BE2C (cell line): ENCODE measurements around the gene ANKRD11.
"Not testable (repeated sequence)": the region's sequence is repeated elsewhere in the genome, so short reads cannot be mapped to it uniquely, and the experiment has no call there.

Experiments
- DNase-seq: peaks from one replicate; pipeline ENCODE4 v3.0.0-alpha.2; 2020
- H3K27me3 ChIP-seq: fragments of 250-450 bp; sonication (Bioruptor Pico); 2 replicates; pipeline ENCODE4 v1.5.1; 2020; ENCODE audit warnings: mild to moderate bottlenecking
- H3K36me3 ChIP-seq: fragments of 250-450 bp; sonication (Bioruptor Pico); 2 replicates; pipeline ENCODE4 v1.5.1; 2020; ENCODE audit warnings: mild to moderate bottlenecking
- H3K4me1 ChIP-seq: fragments of 250-450 bp; sonication (Bioruptor Pico); 2 replicates; pipeline ENCODE4 v1.5.1; 2020
- H3K4me3 ChIP-seq: 2 replicates; pipeline ENCODE4 v1.5.1; 2011; ENCODE audit warnings: low read depth, low read length
- H3K9me3 ChIP-seq: fragments of 250-450 bp; sonication (Bioruptor Pico); 2 replicates; pipeline ENCODE4 v1.5.1; 2020
- TF ChIP-seq, protein P1 (sequence below): IDR thresholded peaks from 2 replicates; pipeline ENCODE4 v1.5.1; 2012; ENCODE audit warnings: mild to moderate bottlenecking, low read depth, low read length

The ANKRD11 gene

DNA sequence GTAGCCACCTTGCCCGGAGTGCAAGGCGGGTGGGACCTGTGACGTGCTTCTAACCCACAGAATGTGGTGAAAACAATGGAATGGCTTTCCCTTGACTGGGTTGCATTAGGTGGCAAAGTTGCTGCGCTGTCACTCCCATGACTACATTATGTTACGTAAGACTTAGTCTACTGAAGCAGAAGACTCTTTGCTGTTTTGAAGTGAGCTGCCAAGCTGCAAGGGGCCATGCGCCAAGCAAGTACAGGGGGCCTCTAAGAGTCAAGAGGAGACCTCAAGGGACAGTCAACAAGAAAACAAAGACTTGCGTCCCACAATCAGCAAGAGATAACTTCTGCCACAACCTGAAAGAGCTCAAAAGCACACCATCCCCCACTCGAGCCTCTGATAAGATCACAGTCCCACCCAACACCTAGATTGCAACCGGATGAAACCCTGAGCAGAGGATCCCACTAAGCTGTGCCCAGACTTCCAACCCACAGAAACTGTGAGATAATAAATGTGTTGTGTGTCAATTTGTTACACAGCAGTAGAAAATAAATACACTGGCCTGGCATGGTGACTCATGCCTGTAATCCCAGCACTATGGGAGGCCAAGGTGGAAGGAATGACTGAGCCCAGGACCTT lies 16.5 kb downstream of the ANKRD11 start:
- H3K4me1 ChIP-seq, result peaks cover 7% of the 10 kb centered on the region
- DNase-seq, result no peak
- no peak overlapping the region for H3K4me3 ChIP-seq

DNA sequence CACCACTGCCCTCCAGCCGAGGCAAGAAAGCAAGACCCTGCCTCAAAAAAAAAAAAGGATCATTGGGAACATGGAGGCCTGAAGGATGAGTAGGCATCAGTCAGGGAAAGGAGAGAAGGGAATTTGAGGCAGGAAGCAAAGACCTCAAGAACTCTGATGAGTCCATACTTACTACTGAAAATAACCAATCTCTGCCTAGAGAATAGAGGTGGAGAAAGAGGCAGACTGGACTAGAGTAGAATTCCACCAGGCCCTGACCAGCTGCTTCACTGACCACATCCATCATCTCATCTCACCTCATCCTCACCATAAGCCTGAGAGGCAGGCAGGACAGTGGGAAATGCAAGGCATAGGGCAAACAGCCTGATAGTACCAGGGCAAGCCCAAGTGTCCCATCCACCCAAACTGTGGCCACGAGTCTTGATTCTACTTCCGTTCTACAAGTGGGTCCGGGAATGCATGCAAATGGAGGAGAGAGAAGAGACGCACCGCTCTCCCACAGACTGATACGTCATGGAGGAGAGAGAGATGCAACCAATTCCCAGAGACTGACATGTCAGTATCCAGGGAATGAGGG lies 17.1 kb downstream of the ANKRD11 start:
- H3K9me3 ChIP-seq, result no peaks in the 10 kb centered on the region; the same call in 1 of the 2 replicates
- no peak for DNase-seq
- peaks cover 7% of the 10 kb centered on the region; the same call in 1 of the 2 replicates for H3K4me1 ChIP-seq
- H3K4me3 ChIP-seq, result no peak overlapping the region
- H3K27me3 ChIP-seq, result no peaks in the 10 kb centered on the region
- no peaks in the 10 kb centered on the region; the same call in none of the 2 replicates for H3K36me3 ChIP-seq
- TF ChIP-seq, protein P1, sequence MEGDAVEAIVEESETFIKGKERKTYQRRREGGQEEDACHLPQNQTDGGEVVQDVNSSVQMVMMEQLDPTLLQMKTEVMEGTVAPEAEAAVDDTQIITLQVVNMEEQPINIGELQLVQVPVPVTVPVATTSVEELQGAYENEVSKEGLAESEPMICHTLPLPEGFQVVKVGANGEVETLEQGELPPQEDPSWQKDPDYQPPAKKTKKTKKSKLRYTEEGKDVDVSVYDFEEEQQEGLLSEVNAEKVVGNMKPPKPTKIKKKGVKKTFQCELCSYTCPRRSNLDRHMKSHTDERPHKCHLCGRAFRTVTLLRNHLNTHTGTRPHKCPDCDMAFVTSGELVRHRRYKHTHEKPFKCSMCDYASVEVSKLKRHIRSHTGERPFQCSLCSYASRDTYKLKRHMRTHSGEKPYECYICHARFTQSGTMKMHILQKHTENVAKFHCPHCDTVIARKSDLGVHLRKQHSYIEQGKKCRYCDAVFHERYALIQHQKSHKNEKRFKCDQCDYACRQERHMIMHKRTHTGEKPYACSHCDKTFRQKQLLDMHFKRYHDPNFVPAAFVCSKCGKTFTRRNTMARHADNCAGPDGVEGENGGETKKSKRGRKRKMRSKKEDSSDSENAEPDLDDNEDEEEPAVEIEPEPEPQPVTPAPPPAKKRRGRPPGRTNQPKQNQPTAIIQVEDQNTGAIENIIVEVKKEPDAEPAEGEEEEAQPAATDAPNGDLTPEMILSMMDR, result no peak

More for the DNA sequence above, 16.5 kb downstream of the ANKRD11 start:
- TF ChIP-seq, protein P1, result no peak
- no peaks in the 10 kb centered on the region; the same call in 1 of the 2 replicates for H3K9me3 ChIP-seq
- H3K36me3 ChIP-seq, result no peaks in the 10 kb centered on the region; the same call in 1 of the 2 replicates
- no peaks in the 10 kb centered on the region for H3K27me3 ChIP-seq

DNA sequence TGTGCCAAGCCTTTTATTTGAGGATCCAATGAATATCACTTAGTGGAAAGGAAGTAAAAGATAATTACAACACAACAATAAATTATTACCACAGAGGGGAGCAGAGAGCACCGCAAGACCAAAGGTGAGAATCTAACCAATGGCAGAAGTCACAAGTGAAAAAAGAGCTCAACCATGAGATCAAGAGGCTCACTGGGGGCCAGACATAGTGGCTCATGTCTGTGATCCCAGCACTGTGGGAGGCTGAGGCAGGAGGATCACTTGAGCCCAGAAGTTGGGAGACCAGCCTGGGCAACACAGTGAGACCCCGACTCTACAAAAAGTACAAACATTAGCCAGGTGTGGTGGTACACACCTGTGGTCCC lies 17.7 kb downstream of the ANKRD11 start:
- Histone ChIP-seq H3K4me1 (peaks cover 7% of the 10 kb centered on the region; the same call in 1 of the 2 replicates), H3K27me3 (no peaks in the 10 kb centered on the region), H3K36me3 (peaks cover 3% of the 10 kb centered on the region), H3K9me3 (no peaks in the 10 kb centered on the region; the same call in 1 of the 2 replicates), H3K4me3 (no peak overlapping the region)
- TF ChIP-seq, protein P1, result no peak
- DNase-seq, result no peak

DNA sequence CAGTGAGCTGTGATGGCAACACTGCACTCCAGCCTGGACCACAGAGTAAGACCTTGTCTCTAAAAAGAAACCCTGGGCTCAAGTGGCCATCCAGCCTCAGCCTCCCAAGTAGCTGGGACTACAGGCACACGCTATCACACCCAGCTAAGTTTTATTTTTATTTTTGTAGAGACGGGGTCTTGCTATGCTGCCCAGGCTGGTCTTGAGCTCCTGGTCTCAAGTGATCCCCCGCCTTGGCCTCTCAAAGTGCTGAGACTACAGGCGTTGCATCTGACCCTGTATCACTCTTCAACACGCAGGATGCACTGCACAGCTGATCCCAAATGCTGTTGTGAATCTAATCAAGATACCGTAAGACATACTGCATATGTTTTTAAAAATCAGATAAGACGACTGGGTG lies 23.0 kb downstream of the ANKRD11 start:
- Histone ChIP-seq H3K9me3 (no peaks in the 10 kb centered on the region), H3K4me3 (no peak overlapping the region), H3K4me1 (peaks cover 4% of the 10 kb centered on the region; the same call in 1 of the 2 replicates), H3K27me3 (no peaks in the 10 kb centered on the region), H3K36me3 (peaks cover 7% of the 10 kb centered on the region)
- no peak for DNase-seq
- TF ChIP-seq, protein P1, result no peak

DNA sequence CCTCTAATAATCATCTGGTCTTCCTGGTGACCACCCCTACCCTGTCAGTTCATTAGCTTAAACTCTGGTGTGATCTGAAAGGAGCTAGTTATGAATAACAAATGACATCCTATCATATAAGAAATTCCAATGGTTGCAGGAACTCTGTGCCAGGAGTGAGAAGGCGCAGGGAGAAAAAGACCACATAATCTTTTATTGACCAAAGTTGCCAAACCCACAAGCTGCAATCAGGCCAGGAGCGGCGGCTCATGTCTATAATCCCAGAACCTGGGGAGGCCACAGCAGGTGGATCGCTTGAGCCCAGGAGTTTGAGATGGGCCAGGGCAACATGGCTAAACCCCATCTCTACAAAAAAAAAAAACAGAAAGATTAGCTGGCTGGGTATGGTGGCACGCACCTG lies 23.4 kb downstream of the ANKRD11 start:
- Histone ChIP-seq H3K27me3 (no peaks in the 10 kb centered on the region), H3K4me3 (no peak overlapping the region), H3K9me3 (no peaks in the 10 kb centered on the region), H3K4me1 (peaks cover 2% of the 10 kb centered on the region; the same call in 1 of the 2 replicates), H3K36me3 (peaks cover 7% of the 10 kb centered on the region)
- TF ChIP-seq, protein P1, result no peak
- DNase-seq, result no peak

DNA sequence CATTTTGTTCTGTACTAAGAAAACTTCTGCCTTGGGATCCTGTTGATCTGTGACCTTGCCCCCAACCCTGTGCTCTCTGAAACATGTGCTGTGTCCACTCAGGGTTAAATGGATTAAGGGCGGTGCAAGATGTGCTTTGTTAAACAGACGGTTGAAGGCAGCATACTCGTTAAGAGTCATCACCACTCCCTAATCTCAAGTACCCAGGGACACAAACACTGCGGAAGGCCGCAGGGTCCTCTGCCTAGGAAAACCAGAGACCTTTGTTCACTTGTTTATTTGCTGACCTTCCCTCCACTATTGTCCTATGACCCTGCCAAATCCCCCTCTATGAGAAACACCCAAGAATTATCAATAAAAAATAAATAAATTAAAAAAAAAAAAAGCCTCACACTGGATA lies 27.0 kb downstream of the ANKRD11 start:
- H3K4me1 ChIP-seq, H3K4me3 ChIP-seq, H3K36me3 ChIP-seq, H3K27me3 ChIP-seq, DNase-seq, H3K9me3 ChIP-seq: not testable (repeated sequence)

DNA sequence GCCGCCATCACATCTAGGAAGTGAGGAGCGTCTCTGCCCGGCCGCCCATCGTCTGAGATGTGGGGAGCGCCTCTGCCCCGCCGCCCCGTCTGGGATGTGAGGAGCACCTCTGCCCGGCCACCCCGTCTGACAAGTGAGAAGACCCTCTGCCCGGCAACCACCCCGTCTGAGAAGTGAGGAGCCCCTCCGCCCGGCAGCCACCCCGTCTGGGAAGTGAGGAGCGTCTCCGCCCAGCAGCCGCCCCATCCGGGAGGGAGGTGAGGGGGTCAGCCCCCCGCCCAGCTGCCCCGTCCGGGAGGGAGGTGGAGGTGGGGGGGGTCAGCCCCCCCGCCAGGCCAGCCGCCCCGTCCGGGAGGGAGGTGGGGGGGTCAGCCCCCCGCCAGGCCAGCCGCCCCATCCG lies 27.7 kb downstream of the ANKRD11 start:
- H3K27me3 ChIP-seq, H3K4me1 ChIP-seq, DNase-seq, H3K36me3 ChIP-seq, H3K9me3 ChIP-seq, H3K4me3 ChIP-seq: not testable (repeated sequence)

DNA sequence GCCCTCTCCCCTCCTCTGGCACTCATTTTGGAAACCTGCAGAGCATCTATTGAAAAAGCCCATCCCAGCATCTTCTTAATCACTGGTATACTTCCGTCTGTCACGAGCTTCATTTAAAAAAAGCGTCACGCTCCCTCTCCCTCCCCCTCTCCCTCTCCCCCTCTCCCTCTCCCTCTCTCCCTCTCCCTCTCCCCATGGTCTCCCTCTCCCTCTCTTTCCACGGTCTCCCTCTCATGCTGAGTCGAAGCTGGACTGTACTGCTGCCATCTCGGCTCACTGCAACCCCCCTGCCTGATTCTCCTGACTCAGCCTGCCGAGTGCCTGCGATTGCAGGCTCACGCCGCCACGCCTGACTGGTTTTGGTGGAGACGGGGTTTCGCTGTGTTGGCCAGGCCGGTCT lies 28.5 kb downstream of the ANKRD11 start:
- H3K9me3 ChIP-seq, H3K27me3 ChIP-seq, DNase-seq, H3K4me3 ChIP-seq, H3K36me3 ChIP-seq, H3K4me1 ChIP-seq: not testable (repeated sequence)
